ENCODE results near the gene NFE2L1. TPM values are rescaled to one million over a fixed set of nuclear protein-coding genes. Genes with fewer than 3 reads are reported as not detected.

NFE2L1 gene
- total RNA-seq, 1 donor, result 165 TPM

DNA sequence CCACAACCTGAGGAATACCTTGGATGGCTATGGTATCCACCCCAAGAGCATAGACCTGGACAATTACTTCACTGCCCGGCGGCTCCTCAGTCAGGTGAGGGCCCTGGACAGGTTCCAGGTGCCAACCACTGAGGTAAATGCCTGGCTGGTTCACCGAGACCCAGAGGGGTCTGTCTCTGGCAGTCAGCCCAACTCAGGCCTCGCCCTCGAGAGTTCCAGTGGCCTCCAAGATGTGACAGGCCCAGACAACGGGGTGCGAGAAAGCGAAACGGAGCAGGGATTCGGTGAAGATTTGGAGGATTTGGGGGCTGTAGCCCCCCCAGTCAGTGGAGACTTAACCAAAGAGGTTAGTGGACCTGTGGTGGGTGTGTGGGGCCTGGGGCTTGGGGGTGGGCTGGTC is 3.1 kb downstream of the NFE2L1 start:
- peaks cover 20% of the 10 kb centered on the region for H3K36me3 ChIP-seq (ENCODE audit: insufficient read depth, low read length)
- peak overlapping the region; percentile 84 for H3K4me3 ChIP-seq (ENCODE audit: insufficient read depth, low read length)
- H3K4me1 ChIP-seq (ENCODE audit: insufficient read depth, low read length), result peaks cover 71% of the 10 kb centered on the region
- peaks cover 82% of the 10 kb centered on the region for H3K79me2 ChIP-seq (ENCODE audit: insufficient read depth, low read length)
- peak overlapping the region; percentile 100 for H3K4me2 ChIP-seq (ENCODE audit: insufficient read depth, low read length)
- H3K27me3 ChIP-seq (ENCODE audit: insufficient read depth, low read length), result no peaks in the 10 kb centered on the region
- peak overlapping the region; percentile 96 for H3K27ac ChIP-seq (ENCODE audit: low read depth, low read length)
- TF ChIP-seq, protein P1, sequence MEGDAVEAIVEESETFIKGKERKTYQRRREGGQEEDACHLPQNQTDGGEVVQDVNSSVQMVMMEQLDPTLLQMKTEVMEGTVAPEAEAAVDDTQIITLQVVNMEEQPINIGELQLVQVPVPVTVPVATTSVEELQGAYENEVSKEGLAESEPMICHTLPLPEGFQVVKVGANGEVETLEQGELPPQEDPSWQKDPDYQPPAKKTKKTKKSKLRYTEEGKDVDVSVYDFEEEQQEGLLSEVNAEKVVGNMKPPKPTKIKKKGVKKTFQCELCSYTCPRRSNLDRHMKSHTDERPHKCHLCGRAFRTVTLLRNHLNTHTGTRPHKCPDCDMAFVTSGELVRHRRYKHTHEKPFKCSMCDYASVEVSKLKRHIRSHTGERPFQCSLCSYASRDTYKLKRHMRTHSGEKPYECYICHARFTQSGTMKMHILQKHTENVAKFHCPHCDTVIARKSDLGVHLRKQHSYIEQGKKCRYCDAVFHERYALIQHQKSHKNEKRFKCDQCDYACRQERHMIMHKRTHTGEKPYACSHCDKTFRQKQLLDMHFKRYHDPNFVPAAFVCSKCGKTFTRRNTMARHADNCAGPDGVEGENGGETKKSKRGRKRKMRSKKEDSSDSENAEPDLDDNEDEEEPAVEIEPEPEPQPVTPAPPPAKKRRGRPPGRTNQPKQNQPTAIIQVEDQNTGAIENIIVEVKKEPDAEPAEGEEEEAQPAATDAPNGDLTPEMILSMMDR (IDR thresholded peaks at IDR 0.05; ENCODE audit: extremely low read depth, low read depth, low read length), result no peak
- H3K9me3 ChIP-seq (ENCODE audit: low read depth, low read length), result no peaks in the 10 kb centered on the region
- DNase-seq (ENCODE audit: insufficient read length, low spot score, missing footprints), result no peak
- no peak overlapping the region for H2AFZ ChIP-seq (ENCODE audit: low read length)
- H4K20me1 ChIP-seq (ENCODE audit: insufficient read depth, low read length), result peaks cover 52% of the 10 kb centered on the region

DNA sequence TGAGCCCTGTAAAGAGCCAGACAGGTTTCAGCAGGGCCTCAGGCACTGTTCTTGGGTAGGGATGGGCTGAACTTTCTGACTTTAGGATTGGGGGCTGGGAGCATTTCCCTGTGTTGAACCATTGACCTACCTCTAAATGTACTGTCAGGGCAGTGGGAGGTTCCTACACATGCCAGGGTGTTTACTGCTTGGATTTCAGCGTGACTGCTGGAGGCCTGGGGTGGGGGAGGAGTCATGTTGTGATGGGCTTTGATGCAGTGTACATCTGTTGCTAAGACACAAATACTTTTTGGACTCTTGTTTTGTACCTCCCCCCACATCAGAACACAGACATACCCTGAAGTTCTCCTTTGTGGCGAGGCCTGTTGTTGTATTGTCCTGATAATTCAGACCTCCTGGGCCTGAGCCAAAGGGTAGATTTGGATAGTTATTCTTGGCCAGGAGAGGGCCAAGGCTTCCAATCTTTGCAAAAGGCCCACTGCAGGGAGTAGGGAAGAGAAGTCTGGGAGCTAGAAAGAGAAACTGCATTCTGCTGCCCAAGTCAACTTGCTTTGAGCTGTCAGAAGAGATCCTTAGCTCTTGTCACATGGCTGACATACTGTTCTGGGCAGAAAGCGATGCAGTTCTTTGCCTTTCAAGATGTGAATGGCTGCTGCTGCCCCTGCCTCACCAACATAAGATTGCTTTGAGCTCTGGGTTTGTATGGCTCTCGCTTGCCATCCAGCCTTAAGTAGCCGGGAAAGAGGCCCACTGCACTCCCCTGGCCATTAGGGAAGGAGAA is 3.7 kb downstream of the NFE2L1 start:
- no peaks in the 10 kb centered on the region for H3K9me3 ChIP-seq (ENCODE audit: low read depth, low read length)
- peaks cover 65% of the 10 kb centered on the region for H3K4me1 ChIP-seq (ENCODE audit: insufficient read depth, low read length)
- peak overlapping the region; percentile 96 for H3K27ac ChIP-seq (ENCODE audit: low read depth, low read length)
- peaks cover 54% of the 10 kb centered on the region for H4K20me1 ChIP-seq (ENCODE audit: insufficient read depth, low read length)
- H3K4me3 ChIP-seq (ENCODE audit: insufficient read depth, low read length), result peak overlapping the region; percentile 84
- peak overlapping the region; percentile 100 for H3K4me2 ChIP-seq (ENCODE audit: insufficient read depth, low read length)
- peak; percentile 92 for DNase-seq (ENCODE audit: insufficient read length, low spot score, missing footprints)
- TF ChIP-seq, protein P1 (IDR thresholded peaks at IDR 0.05; ENCODE audit: extremely low read depth, low read depth, low read length), result peak; percentile 23
- no peak overlapping the region for H2AFZ ChIP-seq (ENCODE audit: low read length)
- H3K36me3 ChIP-seq (ENCODE audit: insufficient read depth, low read length), result peaks cover 26% of the 10 kb centered on the region
- H3K79me2 ChIP-seq (ENCODE audit: insufficient read depth, low read length), result peaks cover 82% of the 10 kb centered on the region
- no peaks in the 10 kb centered on the region for H3K27me3 ChIP-seq (ENCODE audit: insufficient read depth, low read length)

DNA sequence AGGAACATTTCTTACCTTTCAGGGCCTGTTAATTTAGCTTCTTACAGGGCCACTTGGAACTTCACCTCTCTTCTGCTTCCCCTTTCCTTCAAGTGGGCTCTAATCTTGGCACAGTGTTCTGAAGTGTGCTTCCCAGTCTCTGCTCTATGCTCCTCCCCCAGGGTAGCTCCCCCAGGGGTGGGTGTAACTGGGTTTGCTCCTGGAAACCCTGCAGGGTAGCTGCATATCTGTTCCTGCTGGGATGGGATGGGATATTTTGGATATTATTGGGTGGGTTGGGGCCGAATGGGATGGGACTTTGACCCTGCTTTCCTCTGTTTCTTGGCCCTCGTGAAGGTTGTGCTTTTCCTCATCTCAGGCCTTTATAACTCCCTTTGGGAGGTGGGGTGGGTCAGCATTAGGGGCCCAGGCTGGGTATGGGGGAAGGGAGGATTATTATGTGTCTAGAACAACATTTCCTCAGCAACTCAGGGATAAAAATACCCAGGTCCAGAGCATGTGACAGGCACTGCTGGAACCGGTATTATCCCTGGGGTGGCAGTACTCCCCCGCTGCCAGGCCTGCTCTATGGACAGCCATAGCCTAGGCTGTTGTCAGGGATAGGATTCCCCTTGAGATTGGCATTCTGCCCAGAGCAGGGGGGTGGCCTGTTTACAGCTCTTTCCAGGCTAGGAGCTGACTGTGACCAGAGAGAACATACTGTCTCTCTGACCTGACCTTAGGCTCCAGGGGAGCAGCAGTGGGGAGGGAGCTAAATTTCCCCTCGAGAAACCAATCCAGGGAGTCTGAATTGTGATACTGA is 5.0 kb downstream of the NFE2L1 start:
- H3K4me3 ChIP-seq (ENCODE audit: insufficient read depth, low read length), result peak overlapping the region; percentile 13
- DNase-seq (ENCODE audit: insufficient read length, low spot score, missing footprints), result peak; percentile 61
- peaks cover 62% of the 10 kb centered on the region for H3K4me1 ChIP-seq (ENCODE audit: insufficient read depth, low read length)
- TF ChIP-seq, protein P1 (IDR thresholded peaks at IDR 0.05; ENCODE audit: extremely low read depth, low read depth, low read length), result no peak
- no peak overlapping the region for H2AFZ ChIP-seq (ENCODE audit: low read length)
- H3K4me2 ChIP-seq (ENCODE audit: insufficient read depth, low read length), result peak overlapping the region; percentile 100
- no peaks in the 10 kb centered on the region for H3K27me3 ChIP-seq (ENCODE audit: insufficient read depth, low read length)
- H3K36me3 ChIP-seq (ENCODE audit: insufficient read depth, low read length), result peaks cover 38% of the 10 kb centered on the region
- no peaks in the 10 kb centered on the region for H3K9me3 ChIP-seq (ENCODE audit: low read depth, low read length)
- H3K79me2 ChIP-seq (ENCODE audit: insufficient read depth, low read length), result peaks cover 81% of the 10 kb centered on the region
- peak overlapping the region; percentile 96 for H3K27ac ChIP-seq (ENCODE audit: low read depth, low read length)
- H4K20me1 ChIP-seq (ENCODE audit: insufficient read depth, low read length), result peaks cover 54% of the 10 kb centered on the region

DNA sequence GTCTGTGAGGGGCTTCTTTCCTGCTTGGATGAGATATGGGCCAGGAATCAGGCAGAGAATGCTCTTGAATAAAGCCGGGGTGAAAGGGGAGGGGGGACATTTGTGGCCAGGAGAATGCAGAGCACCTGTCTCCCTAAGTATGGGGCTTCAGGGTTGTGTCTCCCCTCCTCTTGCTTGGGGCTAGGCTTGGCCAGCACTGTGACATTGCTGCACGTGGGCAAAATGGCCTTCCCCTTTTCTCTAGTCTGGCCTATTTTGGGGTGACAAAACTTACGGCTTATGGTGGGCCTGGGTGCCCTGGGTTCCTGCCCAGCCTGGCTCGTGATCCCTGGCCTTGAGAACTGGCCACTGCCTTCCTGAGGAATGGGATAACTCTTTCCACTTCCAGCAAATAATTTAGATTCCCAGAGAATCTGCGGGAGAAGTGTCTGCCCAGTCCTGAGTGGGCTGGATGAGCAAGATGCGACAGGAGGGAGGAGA is 5.6 kb downstream of the NFE2L1 start:
- H3K4me1 ChIP-seq (ENCODE audit: insufficient read depth, low read length), result peaks cover 62% of the 10 kb centered on the region
- H3K4me2 ChIP-seq (ENCODE audit: insufficient read depth, low read length), result peak overlapping the region; percentile 100
- H3K9me3 ChIP-seq (ENCODE audit: low read depth, low read length), result no peaks in the 10 kb centered on the region
- H3K36me3 ChIP-seq (ENCODE audit: insufficient read depth, low read length), result peaks cover 45% of the 10 kb centered on the region
- no peak for DNase-seq (ENCODE audit: insufficient read length, low spot score, missing footprints)
- H2AFZ ChIP-seq (ENCODE audit: low read length), result no peak overlapping the region
- no peaks in the 10 kb centered on the region for H3K27me3 ChIP-seq (ENCODE audit: insufficient read depth, low read length)
- peaks cover 54% of the 10 kb centered on the region for H4K20me1 ChIP-seq (ENCODE audit: insufficient read depth, low read length)
- TF ChIP-seq, protein P1 (IDR thresholded peaks at IDR 0.05; ENCODE audit: extremely low read depth, low read depth, low read length), result no peak
- H3K4me3 ChIP-seq (ENCODE audit: insufficient read depth, low read length), result peak overlapping the region; percentile 21
- peaks cover 84% of the 10 kb centered on the region for H3K79me2 ChIP-seq (ENCODE audit: insufficient read depth, low read length)
- H3K27ac ChIP-seq (ENCODE audit: low read depth, low read length), result peak overlapping the region; percentile 96
